CD4-positive, alpha-beta T cell treated with Interleukin-6 at 100 ng/mL for 8 hours (primary cell): Measurements from ENCODE around the gene ARID5B.
"Not testable (repeated sequence)": the region's sequence is repeated elsewhere in the genome, so short reads cannot be mapped to it uniquely, and the experiment has no call there.

Experiments used
- DNase-seq: peaks from one replicate; pipeline ENCODE4 v3.0.0-alpha.2; 2020; ENCODE audit warnings: mixed read lengths, low spot score

Gene ARID5B

DNA sequence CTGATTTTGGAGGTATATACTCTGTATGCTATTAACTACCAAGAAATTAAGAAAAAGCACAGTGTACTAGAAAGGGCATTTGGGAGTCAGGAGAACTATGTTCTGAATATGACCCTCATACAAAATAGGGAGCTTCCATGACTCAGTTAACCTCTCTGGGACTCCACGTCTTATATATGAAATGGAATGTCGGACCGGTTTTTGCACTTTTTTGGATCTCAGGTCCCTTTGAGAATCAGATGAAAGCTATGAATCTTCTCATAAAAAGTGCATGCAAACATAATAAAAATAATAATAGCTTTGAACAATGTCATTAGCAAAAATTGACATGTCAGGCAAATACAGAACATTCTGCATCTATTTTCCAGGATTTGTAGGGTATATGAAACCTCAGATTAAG is 113.0 kb downstream of the ARID5B start:
- DNase-seq = no peak

DNA sequence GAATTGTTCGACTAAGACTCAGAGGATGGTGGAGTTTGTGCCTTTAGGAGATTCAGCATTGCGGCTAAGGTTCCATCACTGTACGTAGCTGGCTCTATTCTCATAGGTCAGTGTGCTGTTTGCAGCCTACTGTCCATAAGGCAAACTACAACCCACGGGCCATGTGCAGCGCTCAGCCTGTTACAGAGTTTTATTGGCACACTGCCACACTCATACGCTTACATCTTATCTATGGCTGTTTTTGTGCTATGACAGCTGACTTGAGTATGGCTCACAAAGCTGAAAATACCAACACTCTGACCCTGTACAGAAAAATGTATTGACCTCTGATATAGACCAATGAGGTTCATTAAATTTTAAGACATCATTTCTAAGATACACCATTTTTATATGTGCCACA is 114.5 kb downstream of the ARID5B start:
- DNase-seq = no peak

DNA sequence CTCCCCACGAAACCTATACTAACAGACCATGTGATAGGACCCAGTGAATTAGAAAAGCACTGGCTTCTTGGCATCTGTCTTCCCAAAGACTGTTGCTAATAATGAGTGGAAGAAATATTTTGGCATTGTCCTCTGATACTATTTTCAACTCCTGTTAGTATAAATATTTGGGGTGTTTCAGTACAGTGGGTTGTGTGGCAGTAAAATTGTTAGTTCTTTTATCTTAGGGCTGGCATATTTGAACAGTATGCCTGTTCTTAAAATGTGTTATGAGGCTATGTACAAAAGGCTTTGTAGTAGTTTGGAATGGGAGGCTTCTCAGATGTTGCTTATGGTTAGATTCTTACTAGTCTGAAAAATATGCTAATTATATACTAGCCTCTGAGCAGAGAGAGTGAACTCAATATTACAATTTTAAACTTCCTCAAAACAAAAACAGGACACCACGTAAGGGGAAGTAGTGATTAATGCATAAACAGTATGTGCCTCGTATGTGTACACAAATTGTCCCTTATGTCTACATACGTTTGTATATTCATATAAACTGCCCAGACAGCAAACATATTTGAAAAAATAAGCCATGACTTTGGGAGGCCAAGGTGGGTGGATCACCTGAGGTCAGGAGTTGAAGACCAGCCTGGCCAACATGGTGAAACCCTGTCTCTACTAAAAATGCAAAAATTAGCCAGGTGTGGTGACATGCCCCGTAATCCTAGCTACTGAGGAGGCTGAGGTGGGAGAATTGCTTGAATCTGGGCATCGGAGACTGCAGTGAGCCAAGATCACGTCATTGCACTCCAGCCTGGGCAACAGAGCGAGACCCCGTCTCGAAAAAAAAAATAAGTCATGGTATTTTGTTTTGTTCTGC is 115.4 kb downstream of the ARID5B start:
- DNase-seq = no peak

DNA sequence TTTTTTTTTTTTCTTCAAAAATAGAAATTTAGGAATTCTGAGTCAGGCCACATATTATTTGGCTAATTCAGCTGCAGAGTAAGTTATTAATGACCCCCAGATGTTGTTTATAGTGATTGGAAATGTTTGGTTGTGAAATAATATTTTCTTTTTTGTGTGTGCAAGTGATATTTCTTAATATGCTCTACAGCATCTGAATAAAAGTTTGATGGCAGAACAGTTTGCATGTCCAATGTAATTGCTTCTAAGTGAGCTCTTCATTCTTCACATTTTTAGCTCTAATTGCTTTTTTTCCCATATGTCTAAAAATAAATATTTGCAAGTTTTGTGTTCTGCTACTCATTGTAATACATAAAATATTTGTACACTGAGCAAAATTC is 116.0 kb downstream of the ARID5B start:
- DNase-seq = no peak

DNA sequence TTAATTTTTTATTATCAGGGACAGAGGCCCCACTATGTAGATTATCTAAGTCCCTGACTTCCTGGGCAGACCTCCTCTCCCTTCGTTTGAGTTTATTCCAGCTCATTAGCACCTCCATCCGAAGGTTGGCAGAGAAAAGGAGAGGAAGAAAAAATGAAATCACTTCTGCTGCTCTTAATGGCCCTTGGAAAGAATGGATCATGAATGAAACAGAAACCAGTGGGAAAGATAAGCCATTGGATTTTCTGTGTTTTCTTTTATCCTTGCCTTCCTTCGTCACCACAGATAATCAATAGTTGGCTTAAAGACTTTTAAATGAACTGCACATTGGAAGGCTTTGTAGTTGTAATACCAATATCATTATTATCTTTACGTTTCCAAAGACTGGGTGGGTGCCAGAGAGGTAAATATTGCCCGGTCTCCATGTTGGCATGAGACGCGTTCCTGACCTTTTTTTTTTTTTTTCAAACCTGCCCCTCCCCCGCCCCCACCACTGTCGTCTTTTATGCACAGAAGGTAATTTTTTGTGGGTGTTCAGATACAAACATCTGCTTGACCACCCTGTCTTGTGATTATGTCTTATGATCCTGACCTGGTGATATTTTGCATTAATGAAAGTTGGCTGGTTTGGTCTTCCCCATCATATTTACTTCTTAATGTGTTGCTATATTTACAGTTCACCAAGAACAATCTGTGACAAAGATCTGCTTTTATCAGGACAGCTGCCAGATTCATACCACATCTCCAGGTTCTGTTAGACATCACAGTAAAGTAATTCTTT is 116.8 kb downstream of the ARID5B start:
- DNase-seq = no peak

DNA sequence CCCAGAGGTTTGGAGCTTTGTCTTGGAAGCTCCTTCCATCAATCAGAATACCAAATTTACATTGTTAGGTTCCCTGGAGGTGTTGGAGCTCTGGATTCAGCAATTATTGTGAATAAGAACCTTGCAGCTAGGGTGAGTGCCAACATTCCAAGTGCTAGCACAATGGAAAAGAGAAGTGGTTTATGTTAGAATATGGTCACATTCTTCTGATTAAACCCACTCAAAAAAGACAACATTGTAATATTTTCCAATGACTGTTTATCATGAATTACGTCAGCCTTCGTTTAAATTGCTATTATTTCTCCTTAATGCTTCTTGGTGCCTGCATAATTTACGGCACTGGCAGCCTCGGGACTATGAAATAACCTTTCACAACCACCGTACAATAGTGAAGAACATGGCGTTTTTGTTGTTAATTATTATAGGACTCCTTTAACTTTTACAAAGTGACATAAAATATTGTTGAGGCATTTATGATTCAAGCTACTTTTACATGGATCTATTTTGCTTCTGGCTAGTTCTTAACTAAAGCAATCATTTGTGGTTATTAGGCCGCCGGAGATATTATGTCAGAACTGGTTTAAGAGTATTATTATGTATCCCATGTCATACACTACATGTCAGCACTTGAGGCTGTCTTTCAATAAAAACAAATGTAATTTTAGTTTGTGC is 117.7 kb downstream of the ARID5B start:
- no peak for DNase-seq

DNA sequence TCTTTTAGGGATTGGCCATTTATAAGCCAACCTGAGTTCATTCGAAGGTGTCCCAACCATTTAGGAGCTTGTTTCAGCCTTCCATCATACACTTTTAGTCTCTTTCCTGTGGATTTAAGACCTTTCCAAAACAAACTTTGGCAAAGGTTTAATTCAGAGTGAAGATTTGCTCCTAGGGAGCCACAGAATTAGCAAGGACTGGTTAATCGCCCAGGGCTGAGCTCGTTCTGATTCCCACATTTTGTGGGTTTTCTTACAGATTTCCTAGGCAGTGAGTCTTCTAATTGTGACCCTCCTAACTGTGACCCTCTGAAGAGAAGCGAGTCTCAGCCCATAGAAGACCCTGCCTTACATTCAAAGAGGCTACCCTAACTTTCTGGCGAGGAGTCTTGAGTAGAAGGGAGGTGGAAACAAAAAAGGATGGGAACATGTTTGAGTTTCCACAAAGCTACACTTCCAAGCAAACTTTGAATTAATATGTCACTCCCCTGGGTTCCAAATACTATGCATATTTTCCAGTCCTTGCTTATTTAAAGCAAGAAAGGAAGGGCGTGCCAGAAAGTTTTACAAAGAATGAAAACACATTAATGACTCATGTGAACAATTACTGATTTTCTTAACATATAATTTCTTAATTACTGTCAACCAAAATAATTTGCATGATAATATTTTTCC is 118.3 kb downstream of the ARID5B start:
- DNase-seq = no peak

DNA sequence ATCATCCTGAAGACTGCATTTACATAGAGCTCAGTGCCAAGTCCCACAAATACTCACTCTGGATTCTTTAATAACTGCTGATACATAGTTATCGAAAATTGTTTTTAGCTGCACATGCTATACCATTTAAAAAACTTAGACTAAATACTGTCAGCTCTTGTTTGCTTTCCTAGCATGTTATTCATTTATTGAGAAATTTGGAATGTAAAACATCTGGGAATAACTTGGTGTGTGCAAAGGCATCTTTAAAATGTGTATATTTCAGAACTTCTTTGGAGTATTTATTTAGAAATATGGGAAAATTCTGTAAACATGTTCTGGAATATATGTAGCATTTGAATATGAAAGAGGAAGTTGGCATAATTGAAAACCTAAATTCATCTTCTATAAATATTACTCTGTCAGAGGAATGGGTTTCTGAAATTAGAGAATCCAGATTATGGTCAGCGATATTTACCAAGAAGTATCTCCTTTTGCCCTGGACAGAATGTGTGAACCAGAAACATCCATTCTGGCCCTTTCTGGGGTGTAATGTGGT is 119.7 kb downstream of the ARID5B start:
- DNase-seq = no peak

DNA sequence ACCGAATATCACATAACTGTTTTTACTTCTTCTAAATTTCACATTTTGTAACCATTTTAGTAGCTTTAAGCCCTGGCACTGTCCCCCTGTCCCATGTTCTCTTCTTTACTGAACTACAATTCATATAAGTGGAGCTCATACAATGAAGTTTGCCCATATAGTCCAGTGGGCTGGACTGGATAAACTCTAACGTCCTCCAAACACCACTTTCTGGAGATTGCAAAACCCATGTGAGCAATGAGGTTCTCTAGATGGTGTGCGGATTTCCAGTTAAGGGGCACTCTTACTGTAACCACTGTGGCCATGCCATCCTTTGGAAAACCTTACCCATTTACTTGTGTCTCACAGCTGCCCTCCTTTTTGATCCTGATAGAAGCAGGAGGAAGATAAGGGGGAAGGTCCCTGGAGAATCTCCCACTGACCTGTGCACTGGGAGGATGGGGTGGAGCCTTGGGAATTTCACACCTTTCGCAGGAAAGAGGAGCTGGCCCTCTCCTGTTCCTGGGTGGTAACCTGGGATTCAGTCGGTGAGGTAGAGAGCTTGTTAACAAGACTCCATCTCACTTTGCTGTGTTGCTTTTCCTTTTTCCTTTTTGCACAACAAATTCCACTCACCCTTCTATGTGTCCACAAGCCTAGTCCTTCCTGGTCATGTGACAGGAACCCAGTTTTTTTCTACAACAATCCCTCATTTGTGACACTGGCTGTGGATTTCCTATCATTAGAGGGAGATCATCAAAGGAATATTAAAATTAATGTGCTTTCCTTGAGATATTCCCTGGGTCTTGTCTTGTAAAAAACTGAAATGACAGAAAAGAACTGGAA is 120.7 kb downstream of the ARID5B start:
- no peak for DNase-seq

DNA sequence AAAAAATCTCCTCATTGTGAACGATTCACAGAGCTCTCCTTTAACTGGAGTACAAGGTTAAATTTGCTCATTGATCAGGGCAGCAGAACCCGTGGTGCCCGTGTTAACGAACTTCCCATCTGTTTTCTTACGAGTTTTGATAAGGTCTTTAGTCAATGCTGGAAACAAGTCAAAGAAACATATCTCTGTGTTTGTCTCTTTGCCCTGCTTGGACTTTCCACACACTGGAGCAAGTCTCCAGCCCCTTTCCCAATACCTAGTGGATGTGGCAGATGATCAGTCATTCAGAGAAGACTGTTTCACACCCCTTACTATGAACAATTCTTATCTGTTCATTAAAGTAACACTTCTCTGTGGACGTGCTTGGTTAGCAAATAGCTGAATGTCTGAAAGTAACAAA is 121.3 kb downstream of the ARID5B start:
- no peak for DNase-seq

DNA sequence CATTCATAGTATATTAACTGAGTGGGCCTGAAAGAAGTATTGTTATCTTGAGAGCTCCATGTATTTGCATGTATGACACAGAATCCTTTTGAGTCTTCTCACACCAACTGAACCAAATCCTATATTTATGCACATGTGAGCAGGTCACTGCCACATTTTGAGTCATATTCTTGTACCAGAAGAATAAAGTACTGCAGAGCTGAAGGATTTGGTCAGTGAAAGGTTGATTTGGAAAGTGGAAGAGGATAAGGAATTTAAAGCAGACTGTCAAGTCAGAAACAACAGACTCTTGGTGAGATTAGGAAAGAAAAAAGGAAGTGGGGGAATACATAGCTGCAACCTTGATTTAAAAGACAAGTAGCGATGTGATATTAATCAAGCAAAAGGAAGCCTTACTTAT is 121.8 kb downstream of the ARID5B start:
- no peak for DNase-seq

DNA sequence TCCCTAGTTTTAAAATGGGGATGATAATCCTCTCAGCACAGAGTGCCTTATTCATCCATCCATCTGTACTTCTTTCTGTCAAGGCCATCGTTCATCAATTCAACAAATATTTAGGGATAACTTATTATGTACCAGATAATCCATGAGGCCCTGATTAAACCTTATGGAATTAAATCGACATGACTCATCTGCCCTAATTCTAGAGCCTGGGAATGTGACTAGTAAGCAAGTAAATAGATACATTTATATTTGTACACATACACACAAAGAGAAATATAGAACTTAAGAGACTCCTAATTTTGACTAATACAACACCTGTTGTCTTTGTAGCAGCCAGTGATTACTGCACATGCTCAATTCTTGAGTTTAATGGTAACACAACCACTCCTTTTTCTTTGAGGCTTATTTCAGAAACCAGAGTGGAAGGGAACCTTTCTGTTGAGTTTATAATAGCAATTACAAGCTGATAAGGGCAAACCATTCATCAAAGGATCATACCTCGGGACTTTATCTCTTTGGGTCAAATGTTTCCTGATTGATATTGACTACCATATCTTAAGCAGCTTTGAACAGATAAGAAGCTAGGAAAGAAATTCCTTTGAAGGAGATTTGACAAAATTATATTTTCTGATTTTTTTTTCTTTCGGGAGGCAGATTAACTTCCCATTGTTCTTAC is 122.7 kb downstream of the ARID5B start:
- DNase-seq = no peak

DNA sequence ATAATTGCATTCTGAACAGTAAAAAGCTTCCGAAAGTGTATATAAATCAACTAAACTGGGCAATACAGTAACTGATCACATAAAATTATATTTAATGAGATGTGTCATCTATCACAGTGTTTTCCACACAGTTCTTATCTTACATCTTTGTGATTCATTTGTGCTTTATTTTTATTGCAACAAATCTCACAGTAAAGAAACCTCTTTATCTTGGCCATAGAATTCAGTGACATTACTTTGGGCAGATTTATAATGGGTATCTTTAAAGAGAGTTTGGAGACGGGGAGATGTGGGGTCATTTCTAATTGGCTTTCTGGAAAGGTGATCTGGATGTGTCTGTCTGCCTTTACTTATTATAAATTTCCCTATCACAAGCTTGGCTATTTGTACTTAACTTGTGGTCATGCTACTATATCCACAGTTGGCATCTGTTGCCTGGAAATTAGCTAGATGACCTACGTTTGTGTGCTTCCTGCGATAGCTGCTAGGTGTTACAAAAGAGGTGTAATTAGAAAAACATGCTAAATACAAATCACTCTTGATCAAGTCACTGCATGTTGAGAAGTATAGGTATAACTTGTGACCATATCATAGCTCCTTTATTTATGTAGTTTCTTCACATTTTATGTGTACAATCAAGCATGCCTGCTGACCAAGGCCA is 123.8 kb downstream of the ARID5B start:
- no peak for DNase-seq

DNA sequence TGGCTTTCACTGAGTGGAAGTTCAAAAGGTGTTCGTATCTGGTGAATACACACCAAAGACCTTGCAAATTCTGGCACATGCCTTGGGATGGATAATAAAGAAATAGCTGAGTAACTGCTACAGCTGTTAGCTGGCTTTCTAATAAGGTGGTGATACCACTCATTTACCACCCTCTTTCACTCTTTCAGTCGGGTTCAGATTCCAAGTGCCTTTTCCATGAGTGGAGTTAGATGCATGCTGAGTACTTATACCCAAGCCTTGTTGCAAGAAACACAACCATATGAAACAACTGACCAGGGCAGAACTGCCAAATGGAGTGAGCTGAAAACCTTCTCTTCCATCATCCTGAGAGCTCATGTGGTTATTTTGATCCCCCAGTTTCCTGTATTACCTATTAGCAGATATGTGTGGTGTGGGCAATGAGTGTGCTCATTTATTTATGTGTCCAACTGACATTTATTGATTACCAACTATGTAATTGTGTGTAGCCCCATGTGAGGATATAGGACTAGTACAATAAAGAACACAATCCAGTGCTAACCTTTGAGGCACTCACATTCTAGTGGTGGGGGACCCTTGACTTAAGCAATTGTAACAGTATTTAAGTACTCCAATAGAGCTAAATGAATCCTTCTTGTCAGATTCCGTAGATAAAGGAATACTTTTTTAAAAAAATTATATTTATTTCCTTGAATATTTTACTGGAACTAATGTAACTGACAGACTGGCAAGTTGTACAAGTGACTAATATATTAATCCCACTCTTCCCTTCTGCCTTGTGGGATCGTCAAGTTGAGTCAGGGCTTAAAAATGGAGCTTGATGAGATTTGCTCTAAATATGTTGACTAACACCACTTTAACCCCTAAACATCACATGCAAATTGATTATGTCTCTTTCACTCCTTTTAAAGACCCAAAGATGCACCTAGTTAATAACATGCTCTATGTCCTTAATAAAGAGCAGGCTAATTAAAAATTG is 124.7 kb downstream of the ARID5B start:
- DNase-seq = no peak

DNA sequence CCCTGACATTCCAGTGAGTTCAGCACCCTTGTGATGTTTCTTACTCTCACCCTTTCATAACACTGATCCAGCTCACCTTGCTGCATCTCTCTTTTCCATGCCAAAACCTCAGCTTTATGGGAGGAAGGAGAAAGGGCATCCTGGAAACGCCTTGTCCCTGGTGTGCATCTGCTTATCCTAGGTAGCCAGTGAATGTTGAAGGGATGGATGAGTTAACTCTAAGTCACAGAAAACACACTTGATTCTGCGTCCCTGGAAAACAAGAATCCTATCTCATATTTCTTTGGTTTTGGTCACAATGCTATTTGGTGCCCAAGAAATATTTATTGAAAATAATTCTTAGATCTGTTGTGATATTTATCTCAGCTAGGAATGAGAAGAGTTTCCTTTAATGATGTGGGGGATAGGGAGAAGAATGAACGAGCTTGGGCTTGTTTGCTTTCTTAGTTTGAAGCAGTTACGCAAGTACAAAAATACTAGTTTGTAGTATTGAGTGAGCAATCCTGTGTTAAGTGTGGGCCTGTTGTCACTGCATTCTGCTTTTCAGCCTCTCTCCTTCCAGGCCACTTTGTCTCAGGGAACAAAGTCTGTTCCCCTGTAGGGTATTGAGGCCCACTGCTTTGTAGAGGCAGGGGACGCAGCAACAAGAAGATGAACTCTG is 126.5 kb downstream of the ARID5B start:
- no peak for DNase-seq

DNA sequence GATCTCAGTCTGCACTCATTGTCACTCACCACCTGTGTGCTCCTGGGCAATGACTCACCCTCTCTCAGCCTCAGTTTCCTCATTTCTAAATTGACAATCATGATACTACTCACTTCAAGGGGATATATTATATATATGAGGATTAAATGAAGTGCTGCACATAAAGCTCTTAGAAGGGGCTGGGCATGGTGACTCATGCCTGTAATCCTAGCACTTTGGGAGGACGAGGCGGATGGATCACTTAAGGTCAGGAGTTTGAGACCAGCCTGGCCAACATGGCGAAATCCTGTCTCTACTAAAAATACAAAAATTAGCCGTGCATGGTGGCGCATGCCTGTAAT is 127.0 kb downstream of the ARID5B start:
- DNase-seq = not testable (repeated sequence)

DNA sequence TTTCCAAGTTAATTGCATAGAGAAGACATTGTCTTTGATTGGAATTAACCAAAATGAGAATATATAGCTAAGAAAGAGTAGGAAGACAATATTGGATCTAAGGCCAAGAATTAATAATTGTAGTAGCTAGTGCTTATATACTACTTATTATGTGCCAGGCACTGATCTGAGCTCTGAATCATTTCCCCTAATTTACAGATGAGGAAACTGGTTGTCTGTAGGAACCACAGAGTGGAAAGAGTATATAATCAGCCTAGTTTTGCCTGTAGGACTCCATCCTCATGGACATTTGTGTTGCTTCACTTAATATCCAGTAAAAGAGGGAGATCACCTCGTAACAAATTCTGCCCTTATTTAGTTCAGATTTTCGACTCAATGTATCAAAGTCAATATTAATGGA is 127.9 kb downstream of the ARID5B start:
- no peak for DNase-seq

DNA sequence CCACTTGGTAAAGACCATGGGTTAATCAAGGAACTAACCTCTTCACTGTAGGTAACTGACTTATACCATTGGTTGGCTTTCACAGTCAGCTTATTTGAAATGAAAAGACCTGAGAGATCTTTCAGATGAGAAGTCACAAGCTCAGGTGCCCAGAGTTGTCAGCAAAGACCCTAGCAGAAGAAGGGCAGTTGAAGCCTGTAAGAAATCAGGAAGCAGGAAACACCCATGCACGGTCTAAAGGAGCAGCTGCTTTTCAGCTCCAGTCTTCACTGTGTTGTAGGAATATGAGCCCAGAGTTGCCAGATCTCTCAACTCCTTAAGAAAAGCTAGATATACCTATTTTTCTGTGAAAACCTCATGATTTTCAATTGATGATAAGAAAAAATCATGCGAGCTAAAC is 130.0 kb downstream of the ARID5B start:
- DNase-seq = no peak
